Activated T-cell treated with anti-CD3 and anti-CD28 coated beads for 4 hours (primary cell): ENCODE measurements around the gene COA4.
"Not testable (repeated sequence)": the region's sequence is repeated elsewhere in the genome, so short reads cannot be mapped to it uniquely, and the experiment has no call there.

ENCODE experiments used
- DNase-seq: peaks from one replicate; pipeline ENCODE4 v3.0.0-alpha.2; 2020

COA4 gene

GRCh38 chr11:73876424-73877310, at the start of gene COA4, which contains the start of gene PAAF1:
TSS of gene COA4 (minus strand) at chr11:73876846. CDS start at chr11:73873378, 3,468 bp downstream.
TSS of gene PAAF1 (plus strand) at chr11:73876999. CDS start at chr11:73877022, 23 bp downstream.
- peak; percentile 95 for DNase-seq

DNA sequence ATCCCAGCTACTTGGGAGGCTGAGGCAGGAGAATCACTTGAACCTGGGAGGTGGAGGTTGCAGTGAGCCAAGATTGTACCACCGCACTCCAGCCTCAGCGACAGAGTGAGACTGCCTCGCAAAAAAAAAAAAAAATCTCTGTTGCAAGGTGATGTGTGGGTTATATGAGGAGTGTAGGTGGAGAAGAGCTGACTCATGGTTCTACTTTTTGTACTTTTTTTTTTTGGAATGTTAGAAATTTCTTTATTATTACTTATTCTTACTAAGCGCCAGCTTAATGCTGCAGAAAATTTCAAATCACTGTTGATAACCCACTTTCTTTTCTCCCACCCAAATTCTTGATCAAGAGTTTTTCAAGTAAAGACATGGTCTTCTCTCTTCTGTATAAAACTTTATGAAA, 44.5 kb upstream of the COA4 start:
- no peak for DNase-seq

- DNase-seq = no peak
Observed at GRCh38 chr11:73916435-73916834, 39.8 kb upstream of the COA4 start.

DNA sequence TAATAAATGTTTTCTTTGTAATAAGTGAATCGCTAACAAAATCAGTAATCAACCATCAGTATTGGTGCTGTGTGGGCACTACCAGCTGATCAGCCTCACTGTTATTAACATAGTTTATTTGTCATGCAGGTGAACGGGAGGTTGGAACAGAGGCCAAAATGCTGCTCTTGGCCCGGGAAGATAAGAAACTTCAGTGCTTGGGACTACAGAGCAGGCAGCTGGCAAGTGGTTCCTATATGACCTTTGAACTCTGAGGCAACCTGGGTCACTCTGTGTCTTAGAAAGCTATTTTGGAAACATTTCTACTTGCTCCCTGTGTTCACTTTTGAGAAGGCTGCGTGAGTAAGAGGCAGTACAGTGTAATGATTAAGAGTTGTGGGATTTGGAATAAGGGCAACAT, 37.6 kb upstream of the COA4 start:
- no peak for DNase-seq

- no peak for DNase-seq
Observed at GRCh38 chr11:73913472-73913871, 36.8 kb upstream of the COA4 start.

GRCh38 chr11:73912026-73912425, 35.4 kb upstream of the COA4 start:
- DNase-seq = no peak

DNA sequence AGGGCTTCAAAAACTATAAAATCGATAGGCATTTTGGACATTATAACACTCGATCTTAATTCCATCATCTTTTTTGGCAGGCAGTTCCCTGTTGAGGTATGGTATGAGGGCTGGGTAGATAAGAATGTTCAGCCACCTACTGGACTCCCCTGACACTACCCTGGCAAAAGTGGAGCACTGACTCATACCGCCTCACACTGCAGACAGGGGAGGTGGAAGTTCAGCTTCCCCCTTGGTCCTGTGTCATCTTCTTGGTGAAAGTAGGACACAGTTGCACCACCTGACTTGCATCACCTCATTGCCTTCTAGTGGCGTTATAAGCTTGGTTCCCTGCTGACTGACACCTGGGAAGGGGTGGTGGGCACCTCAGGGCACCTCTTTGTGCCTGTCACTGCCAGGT, 30.5 kb upstream of the COA4 start:
- DNase-seq = no peak

GRCh38 chr11:73902303-73902702, 25.7 kb upstream of the COA4 start:
- no peak for DNase-seq

- DNase-seq = no peak
Observed at GRCh38 chr11:73894725-73895335, 18.2 kb upstream of the COA4 start.

- no peak for DNase-seq
Observed at GRCh38 chr11:73893041-73893440, 16.4 kb upstream of the COA4 start.

- DNase-seq = no peak
Observed at GRCh38 chr11:73889536-73889935, 12.9 kb upstream of the COA4 start.

DNA sequence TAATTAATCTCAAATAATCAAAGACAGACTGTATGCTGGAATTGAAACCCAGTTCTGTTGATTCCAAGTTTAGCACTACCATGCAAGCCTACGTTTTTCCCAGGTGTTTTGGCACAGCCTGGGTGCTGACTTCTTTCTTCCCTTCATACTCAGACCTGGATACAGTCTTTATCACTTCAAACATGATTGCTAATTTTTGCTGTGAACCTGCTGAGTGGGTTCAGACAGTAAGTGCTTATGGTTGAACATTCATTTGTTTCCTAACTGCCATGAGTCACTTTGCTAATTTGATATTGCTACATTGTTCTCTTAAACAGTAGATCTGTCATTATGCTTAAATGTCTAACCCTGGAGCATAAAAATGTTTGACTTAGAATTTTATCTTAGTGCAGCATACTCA, 12.4 kb upstream of the COA4 start:
- DNase-seq = no peak

- DNase-seq = no peak
Observed at GRCh38 chr11:73888244-73888643, 11.6 kb upstream of the COA4 start.

- DNase-seq = no peak
Observed at GRCh38 chr11:73883856-73884255, 7.2 kb upstream of the COA4 start.

GRCh38 chr11:73880449-73880848, 3.8 kb upstream of the COA4 start:
- DNase-seq = not testable (repeated sequence)

GRCh38 chr11:73878771-73879170, 2.1 kb upstream of the COA4 start:
- no peak for DNase-seq

- DNase-seq = no peak
Observed at GRCh38 chr11:73875840-73876239, 806 bp downstream of the COA4 start.

DNA sequence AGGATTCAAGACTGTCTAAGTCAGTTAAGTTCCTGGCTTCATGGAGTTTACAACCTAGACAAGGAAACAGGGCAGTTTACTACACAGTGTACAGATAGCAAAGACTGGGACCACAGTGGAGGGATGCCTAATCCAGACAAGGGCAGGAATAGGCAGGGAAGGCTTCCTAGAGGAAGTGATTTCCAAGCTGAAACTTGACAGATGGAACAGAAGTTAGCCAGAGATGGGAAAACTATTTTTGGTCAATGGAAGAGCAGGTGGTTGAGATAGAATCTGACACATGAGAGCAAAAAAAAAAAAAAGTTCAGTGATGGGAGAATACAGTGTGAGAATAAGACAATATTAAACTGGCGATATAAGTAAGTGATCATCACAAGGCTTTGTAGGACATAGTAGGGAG, 1.3 kb downstream of the COA4 start:
- DNase-seq = no peak

GRCh38 chr11:73872749-73873357, 3.8 kb downstream of the COA4 start:
- no peak for DNase-seq

DNA sequence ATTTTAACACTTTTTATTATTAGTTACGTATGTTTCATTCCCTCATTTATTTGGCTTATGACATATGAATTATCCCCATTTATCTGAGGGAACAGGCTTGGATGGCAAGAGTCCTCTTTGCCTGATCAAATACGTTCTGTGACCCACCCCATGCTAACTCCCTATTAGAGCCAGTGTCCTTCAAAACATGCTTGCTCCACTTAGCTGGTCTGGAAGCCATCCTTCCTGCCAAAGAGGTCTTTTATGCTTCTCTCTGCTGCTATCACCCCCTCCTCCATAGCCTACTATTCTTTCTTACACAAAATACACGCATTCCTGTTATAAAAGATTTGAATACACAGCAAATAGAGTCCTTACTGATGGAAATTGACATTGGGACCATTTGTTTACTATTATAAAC, 6.4 kb downstream of the COA4 start:
- no peak for DNase-seq

GRCh38 chr11:73869332-73869949, 7.2 kb downstream of the COA4 start:
- no peak for DNase-seq

GRCh38 chr11:73866586-73866996, 10.1 kb downstream of the COA4 start:
- DNase-seq = no peak

- DNase-seq = no peak
Observed at GRCh38 chr11:73866095-73866579, 10.5 kb downstream of the COA4 start.
